OCI-LY1 (cell line): ENCODE measurements around the gene PUS7L.

Experiments
- H2AFZ ChIP-seq: fragments of 200-600 bp; sonication (generic), shearing (Covaris generic); 2 replicates; pipeline ENCODE4 v1.6.0; 2014; ENCODE audit warnings: antibody characterized with exemption, mild to moderate bottlenecking, low read length
- H3F3A ChIP-seq: fragments of 200-600 bp; sonication (generic), shearing (Covaris generic); 2 replicates; pipeline ENCODE4 v1.6.0; 2014; ENCODE audit warnings: mild to moderate bottlenecking, antibody characterized with exemption, low read length, moderate library complexity; ENCODE audit not compliant: insufficient read depth
- H3K27ac ChIP-seq: fragments of 200-600 bp; sonication (generic); 2 replicates; pipeline ENCODE4 v1.5.1; 2014; ENCODE audit warnings: low read length, mixed run types, mild to moderate bottlenecking, low read depth; ENCODE audit not compliant: poor library complexity, severe bottlenecking
- H3K27me3 ChIP-seq: fragments of 200-600 bp; sonication (generic); 2 replicates; pipeline ENCODE4 v1.6.0; 2014; ENCODE audit warnings: antibody characterized with exemption, mild to moderate bottlenecking, low read length, moderate library complexity; ENCODE audit not compliant: insufficient read depth
- H3K36me3 ChIP-seq: fragments of 200-600 bp; sonication (generic); 2 replicates; pipeline ENCODE4 v1.6.1; 2014; ENCODE audit warnings: mild to moderate bottlenecking, antibody characterized with exemption, low read length, moderate library complexity, mixed read lengths; ENCODE audit not compliant: insufficient read depth
- H3K4me1 ChIP-seq: fragments of 200-600 bp; sonication (generic); 2 replicates; pipeline ENCODE4 v1.5.1; 2014; ENCODE audit warnings: mild to moderate bottlenecking, low read length, moderate library complexity; ENCODE audit not compliant: insufficient read depth, severe bottlenecking
- H3K4me2 ChIP-seq: fragments of 200-600 bp; sonication (generic), shearing (Covaris generic); 2 replicates; pipeline ENCODE4 v1.6.1; 2014; ENCODE audit warnings: low read length
- H3K4me3 ChIP-seq: fragments of 200-600 bp; sonication (generic); 2 replicates; pipeline ENCODE4 v1.5.1; 2014; ENCODE audit warnings: low read length, low read depth, mild to moderate bottlenecking, mixed read lengths; ENCODE audit not compliant: poor library complexity, severe bottlenecking
- H3K79me2 ChIP-seq: fragments of 200-600 bp; shearing (Covaris generic); 2 replicates; pipeline ENCODE4 v1.6.1; 2016; ENCODE audit warnings: mixed run types, low read length, mixed read lengths; ENCODE audit not compliant: insufficient read depth
- H3K9ac ChIP-seq: fragments of 200-600 bp; sonication (generic), shearing (Covaris generic); 2 replicates; pipeline ENCODE4 v1.6.1; 2014; ENCODE audit warnings: mild to moderate bottlenecking, low read length, mixed read lengths
- H3K9me2 ChIP-seq: fragments of 200-600 bp; sonication (generic), shearing (Covaris generic); 2 replicates; pipeline ENCODE4 v1.6.1; 2014; ENCODE audit warnings: low read depth, mild to moderate bottlenecking, low read length, mixed read lengths
- H3K9me3 ChIP-seq: fragments of 200-600 bp; shearing (Covaris generic); 2 replicates; pipeline ENCODE4 v1.6.1; 2014; ENCODE audit warnings: low read length, mixed read lengths
- H4K20me1 ChIP-seq: fragments of 200-600 bp; sonication (generic), shearing (Covaris generic); 2 replicates; pipeline ENCODE4 v1.6.0; 2016; ENCODE audit warnings: mild to moderate bottlenecking, low read length; ENCODE audit not compliant: insufficient read depth
- EZH2 ChIP-seq: fragments of 200-600 bp; sonication (generic), shearing (Covaris generic); IDR thresholded peaks from 2 replicates; pipeline ENCODE4 v1.8.0; 2017; ENCODE audit warnings: borderline replicate concordance, mixed run types, mild to moderate bottlenecking, antibody characterized with exemption, low read length, moderate library complexity, mixed read lengths
- TF ChIP-seq, protein P1 (sequence below): fragments of 200-600 bp; sonication (generic), shearing (Covaris generic); IDR thresholded peaks from 2 replicates; pipeline ENCODE4 v1.5.1; 2017; ENCODE audit warnings: mild to moderate bottlenecking, antibody characterized with exemption, low read length, moderate library complexity, mixed read lengths

The PUS7L gene

DNA sequence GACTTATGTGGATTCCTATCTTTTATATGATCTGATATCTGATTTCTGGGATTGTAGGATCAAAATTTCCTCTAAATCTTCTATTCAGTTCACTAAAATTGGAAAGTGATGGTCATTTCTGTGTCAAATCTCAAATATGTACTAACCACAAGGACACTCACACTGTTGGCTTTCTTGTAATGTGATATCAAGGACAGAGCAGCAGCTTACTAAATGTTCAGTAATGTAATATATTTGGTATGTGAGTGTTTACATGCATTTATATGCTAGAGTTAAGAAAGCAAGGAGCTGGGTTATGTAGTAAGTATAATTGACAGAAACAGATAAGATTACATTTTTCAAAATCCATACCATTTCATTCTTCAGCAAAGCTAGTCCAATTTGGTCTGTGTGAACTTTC, 16.5 kb downstream of the PUS7L start:
- Histone ChIP-seq H3F3A (no peaks in the 10 kb centered on the region; the same call in 1 of the 2 replicates), H3K9ac (no peak overlapping the region), H3K27me3 (no peaks in the 10 kb centered on the region), H4K20me1 (no peaks in the 10 kb centered on the region), H3K4me1 (no peaks in the 10 kb centered on the region), H2AFZ (no peak overlapping the region), H3K4me3 (no peak overlapping the region), H3K27ac (no peak overlapping the region), H3K9me3 (peaks cover 4% of the 10 kb centered on the region; the same call in 1 of the 2 replicates), H3K9me2 (no peaks in the 10 kb centered on the region), H3K36me3 (peaks cover 76% of the 10 kb centered on the region), H3K4me2 (no peak overlapping the region), H3K79me2 (no peaks in the 10 kb centered on the region)
- no peak for TF ChIP-seq EZH2
- TF ChIP-seq, protein P1, sequence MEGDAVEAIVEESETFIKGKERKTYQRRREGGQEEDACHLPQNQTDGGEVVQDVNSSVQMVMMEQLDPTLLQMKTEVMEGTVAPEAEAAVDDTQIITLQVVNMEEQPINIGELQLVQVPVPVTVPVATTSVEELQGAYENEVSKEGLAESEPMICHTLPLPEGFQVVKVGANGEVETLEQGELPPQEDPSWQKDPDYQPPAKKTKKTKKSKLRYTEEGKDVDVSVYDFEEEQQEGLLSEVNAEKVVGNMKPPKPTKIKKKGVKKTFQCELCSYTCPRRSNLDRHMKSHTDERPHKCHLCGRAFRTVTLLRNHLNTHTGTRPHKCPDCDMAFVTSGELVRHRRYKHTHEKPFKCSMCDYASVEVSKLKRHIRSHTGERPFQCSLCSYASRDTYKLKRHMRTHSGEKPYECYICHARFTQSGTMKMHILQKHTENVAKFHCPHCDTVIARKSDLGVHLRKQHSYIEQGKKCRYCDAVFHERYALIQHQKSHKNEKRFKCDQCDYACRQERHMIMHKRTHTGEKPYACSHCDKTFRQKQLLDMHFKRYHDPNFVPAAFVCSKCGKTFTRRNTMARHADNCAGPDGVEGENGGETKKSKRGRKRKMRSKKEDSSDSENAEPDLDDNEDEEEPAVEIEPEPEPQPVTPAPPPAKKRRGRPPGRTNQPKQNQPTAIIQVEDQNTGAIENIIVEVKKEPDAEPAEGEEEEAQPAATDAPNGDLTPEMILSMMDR: no peak

DNA sequence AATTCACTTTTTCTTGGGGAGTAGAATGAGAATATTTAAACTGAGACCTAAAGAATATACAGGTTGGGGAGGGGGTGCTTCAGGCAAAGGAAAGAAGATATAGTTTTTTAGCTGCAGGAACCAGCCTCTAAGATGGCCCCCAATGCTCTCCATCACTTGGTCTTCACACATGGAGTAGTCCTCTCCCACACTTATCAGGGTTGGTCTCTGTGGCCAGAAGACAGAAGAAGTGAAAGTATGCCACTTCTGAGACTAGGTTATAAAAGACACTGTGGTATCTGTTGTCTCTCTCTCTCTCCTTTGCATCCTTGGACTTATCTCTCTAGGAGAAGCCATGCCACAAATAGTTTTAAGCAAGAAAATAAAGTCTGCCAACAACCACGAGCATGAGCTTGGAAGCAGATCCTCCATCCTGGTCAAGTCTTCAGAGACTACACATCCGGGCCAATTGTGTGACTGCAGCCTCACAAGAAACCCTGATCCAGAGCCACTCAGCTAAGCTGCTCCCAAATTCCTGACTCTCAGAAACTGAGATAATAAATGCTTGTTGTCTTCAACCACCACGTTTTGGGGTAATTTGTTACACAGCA, 18.0 kb downstream of the PUS7L start:
- Histone ChIP-seq H3K36me3 (peaks cover 78% of the 10 kb centered on the region), H3K4me2 (no peak overlapping the region), H3K27me3 (no peaks in the 10 kb centered on the region), H3F3A (no peaks in the 10 kb centered on the region; the same call in 1 of the 2 replicates), H3K9me2 (no peaks in the 10 kb centered on the region), H2AFZ (no peak overlapping the region), H3K4me3 (no peak overlapping the region), H3K4me1 (no peaks in the 10 kb centered on the region), H3K9me3 (no peaks in the 10 kb centered on the region), H3K79me2 (no peaks in the 10 kb centered on the region), H4K20me1 (no peaks in the 10 kb centered on the region), H3K9ac (no peak overlapping the region), H3K27ac (no peak overlapping the region)
- TF ChIP-seq EZH2: no peak
- TF ChIP-seq, protein P1: no peak

DNA sequence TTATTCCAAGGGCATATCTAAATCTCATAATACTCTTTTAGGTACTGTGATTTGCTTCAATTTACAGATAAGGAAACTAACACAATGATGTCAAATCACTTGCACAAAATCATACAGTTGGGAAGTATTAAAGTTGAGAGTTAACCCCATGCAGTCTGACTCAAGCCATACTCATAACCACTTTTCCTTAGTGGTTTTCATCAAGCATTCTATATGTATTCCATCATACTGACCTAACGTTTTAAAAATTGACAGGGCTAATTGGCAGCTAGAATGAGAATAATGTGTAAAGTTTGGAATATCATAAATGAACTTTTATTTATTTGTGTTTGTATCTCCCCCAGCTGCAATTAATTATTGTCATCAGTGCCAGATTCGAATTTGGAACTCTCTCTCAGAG, 20.9 kb downstream of the PUS7L start:
- no peaks in the 10 kb centered on the region for H3K27me3 ChIP-seq
- peaks cover 71% of the 10 kb centered on the region for H3K36me3 ChIP-seq
- H3K9me3 ChIP-seq: no peaks in the 10 kb centered on the region
- H3K9ac ChIP-seq: no peak overlapping the region
- TF ChIP-seq, protein P1: no peak
- TF ChIP-seq EZH2: no peak
- no peak overlapping the region for H2AFZ ChIP-seq
- no peaks in the 10 kb centered on the region for H3K9me2 ChIP-seq
- H3F3A ChIP-seq: no peaks in the 10 kb centered on the region; the same call in 1 of the 2 replicates
- H4K20me1 ChIP-seq: no peaks in the 10 kb centered on the region
- H3K4me1 ChIP-seq: no peaks in the 10 kb centered on the region
- no peak overlapping the region for H3K27ac ChIP-seq
- no peak overlapping the region for H3K4me2 ChIP-seq
- no peak overlapping the region for H3K4me3 ChIP-seq
- H3K79me2 ChIP-seq: no peaks in the 10 kb centered on the region
